NCI-H1092 treated with DMSO at 0.1 percent for 48 hours (cell line): ENCODE data around the gene TRMO.

Experiments
- DNase-seq: peaks from one replicate; lab custom pipeline; 2025; lab: John Stamatoyannopoulos, UW

TRMO gene

GRCh38 chr9:97858826-97859225, 63.5 kb downstream of the TRMO start:
- DNase-seq, result no peak

GRCh38 chr9:97858393-97858713, 63.9 kb downstream of the TRMO start:
- no peak for DNase-seq

DNA sequence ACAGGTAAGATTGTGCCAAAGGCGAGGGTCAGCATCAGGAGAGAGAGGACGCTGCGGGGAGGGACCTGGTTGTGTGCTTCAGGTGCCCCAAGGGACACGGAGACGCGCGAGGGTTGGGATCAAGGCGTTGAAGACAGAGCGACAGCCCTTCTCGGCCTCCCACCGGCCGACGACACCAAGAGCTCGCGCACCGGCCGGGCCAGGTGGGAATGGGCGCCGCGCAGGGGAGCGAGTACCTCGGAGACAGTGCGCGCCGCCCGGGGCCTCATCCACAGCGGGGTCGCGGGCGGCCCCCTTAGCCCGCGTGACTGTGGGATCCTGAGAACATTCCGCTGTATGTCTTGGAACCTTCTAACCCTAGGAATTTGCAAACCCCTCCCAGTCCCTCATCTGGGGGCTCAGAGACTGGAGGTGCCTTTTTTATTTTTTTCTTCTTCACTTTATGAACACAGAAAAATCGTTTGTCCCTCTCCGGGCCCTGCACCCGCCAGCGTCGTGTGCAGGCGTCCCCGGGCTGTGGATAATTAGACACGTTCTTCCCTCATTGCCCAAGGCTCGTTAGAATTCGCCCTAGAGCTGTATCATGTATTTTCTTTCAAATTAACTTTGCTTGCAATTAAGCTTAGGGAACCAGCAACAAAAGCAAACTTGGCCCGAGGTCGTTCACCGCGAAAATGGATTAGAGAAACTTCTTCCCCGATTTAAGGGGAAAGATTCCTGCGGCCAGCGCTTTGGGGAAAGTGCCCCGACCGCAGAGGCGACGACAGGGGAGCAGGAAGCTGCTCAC, 64.5 kb downstream of the TRMO start:
- no peak for DNase-seq

DNA sequence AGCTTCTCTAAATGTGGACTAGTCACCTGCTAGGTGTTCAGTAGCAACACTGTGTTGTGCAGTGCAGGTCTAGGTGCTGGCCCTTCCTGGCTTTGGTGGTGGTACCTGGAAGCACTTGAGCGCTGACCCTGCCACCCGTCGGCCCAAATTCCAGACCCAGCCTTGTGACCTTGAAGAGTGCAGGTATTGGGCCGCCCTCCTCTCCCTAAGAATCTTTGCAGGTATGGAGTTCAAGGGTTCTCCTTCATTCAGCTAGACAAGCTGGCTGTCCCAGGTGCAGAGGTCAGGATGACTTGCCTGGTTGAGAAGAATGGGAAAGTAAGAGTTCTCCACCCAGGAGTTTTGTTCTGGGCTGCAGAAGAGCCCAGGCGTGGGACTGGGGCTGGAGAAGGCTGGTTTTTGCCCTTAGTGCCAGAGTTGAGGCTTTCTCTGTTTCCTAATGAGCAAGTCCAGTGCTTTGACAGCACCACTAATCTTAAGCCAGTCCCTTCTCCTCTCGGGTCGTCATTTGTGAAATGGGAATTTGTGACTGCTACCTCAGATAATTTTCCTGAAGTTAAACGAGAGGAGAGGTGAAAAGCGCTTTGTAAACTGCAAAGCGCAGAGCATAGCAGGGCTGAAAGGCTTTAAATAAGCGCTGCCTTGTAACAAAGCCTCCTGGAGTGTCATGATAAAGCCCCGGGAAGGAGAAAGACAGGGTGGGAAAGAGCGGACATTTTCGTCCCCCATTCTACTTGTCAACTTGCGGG, 65.3 kb downstream of the TRMO start:
- DNase-seq, result no peak

GRCh38 chr9:97855899-97856298, 66.4 kb downstream of the TRMO start:
- DNase-seq, result no peak

DNA sequence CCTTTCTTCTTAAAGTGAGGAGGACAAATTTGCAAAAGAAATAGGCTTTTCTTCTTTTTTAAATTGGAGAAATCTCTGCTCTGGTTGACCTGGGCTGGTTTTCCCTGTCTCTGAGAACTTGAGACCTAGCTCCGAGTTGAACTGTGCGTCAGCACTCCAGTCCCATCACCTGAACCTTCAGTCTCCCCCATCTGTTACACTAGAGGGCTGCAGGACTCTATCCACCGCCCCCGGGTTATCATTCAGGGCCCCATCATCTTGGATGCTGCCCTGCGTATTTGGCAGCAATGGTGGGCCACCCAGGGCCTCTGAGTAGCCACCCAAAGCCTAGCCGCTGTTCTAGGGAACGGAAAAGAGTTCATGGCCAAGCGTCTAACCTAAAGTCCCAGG, 66.8 kb downstream of the TRMO start:
- no peak for DNase-seq

GRCh38 chr9:97854696-97855485, 67.4 kb downstream of the TRMO start:
- DNase-seq, result no peak
